Measurements from ENCODE around the gene CNGA4.
"Not testable (repeated sequence)": the region's sequence is repeated elsewhere in the genome, so short reads cannot be mapped to it uniquely, and the experiment has no call there.

Gene CNGA4

DNA sequence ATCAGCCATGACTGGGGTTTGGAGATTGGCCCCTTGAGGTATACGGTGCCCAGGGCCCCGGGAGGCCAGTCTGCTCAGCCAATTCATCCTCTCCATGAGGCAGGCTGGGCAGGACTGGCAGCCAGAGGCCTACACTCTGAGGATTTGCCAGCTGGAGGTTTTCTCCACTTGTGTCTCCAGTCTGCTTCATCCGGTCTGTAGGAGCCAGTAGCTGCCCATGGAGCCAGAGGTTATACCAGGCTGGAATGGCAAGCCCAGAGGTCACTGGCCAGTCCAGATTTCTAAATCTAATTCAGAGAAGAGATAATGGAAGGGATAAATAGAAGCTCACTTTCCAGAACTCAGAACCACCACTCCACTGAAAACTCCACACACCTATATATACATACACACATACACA is 14.5 kb upstream of the CNGA4 start:
- FAIRE-seq (no peak), DNase-seq (ENCODE audit: low spot score) (no peak)

GRCh38 chr11:6225024-6225423 is 13.9 kb upstream of the CNGA4 start:
- no peak for FAIRE-seq
- no peak for DNase-seq (ENCODE audit: low spot score)

DNA sequence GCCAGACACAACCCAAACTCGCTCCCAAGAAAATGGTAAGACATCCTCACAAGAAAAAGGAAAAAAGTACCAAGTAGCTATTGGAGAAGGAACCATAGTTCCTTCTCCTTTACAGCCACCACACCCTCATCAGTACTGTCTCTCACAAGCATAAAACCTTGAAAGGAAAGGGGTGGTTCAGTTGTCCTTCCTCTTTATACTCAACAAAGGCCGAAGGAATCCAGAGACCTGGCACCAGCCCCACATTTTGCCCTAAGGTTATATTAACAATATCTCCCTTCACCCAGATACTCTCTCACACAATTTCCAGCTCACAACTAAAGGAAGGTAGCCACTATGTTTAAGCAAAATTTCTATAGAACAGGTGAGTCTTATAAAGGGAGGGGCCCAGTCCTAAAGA is 13.0 kb upstream of the CNGA4 start:
- no peak for DNase-seq (ENCODE audit: low spot score)
- no peak for FAIRE-seq

GRCh38 chr11:6228520-6228919 is 10.4 kb upstream of the CNGA4 start:
- FAIRE-seq = no peak
- DNase-seq (ENCODE audit: low spot score) = no peak

DNA sequence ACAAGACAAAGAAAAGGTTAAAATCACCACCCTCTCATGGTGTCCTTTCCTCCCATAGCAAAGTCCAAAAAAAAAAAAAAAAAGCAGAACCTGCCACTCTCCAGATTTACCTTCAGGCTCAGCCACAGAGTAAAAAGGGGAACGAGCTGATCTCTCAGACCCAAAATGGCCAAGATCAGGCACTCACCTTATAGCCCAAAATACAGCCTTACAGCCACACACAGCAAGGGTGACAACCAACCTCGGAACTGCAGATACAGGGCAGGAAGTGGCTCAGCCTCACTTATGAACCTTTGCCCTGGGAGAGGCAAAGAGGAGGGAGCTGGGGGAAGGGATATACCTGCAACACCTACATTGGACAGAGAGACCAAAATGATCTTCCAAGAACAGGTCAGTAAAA is 9.0 kb upstream of the CNGA4 start:
- DNase-seq (ENCODE audit: low spot score) (no peak), FAIRE-seq (no peak)

DNA sequence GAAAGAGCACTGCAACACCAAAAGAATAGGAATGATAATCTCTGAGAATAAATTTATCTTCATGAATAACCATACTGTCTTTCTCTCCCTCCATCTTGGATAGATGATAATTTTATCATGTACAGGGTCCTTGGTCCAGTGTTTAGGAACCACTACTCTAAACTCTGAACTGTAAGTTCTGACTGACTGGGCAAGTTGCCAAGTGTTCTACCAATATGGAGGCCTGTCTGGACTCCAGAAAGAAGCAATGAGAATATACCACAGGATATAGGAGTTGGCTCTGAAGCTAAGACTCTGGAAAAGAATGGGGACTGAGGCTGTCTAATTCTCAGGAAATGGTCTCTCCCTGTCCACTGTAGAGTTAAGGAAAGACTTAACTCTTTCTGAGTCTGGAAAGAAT is 6.0 kb upstream of the CNGA4 start:
- FAIRE-seq (no peak), DNase-seq (ENCODE audit: low spot score) (no peak)

GRCh38 chr11:6233984-6234386 is 4.9 kb upstream of the CNGA4 start:
- DNase-seq (ENCODE audit: low spot score) (no peak), FAIRE-seq (no peak)

- FAIRE-seq (peak; percentile 96), DNase-seq (ENCODE audit: low spot score) (peak; percentile 98)
Observed at GRCh38 chr11:6234387-6235107, 4.3 kb upstream of the CNGA4 start, which contains the start of gene FHIP1B. TSS of gene FHIP1B (minus strand) at chr11:6234636. CDS start at chr11:6224516, 10,120 bp downstream.

DNA sequence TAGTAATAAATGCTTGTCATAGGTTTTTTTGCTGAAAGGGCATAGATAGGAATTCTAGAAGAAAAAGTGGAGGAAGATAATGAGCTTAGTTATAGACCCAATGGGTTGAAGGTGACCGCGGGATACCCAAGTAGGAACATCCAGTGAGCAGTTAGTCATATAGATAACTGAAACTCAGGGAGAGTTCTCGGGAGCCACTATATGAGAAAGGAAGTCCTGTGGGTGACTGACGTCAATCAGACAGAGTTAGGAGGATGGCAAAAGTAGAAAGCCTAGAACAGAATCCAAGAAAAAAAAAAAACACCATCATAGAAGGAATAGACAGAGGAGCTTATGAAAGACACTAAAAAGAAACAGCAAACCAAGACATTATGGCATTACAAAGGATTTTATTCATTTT is 1.6 kb upstream of the CNGA4 start:
- DNase-seq (ENCODE audit: low spot score) = no peak

GRCh38 chr11:6237761-6238302 is 1.1 kb upstream of the CNGA4 start:
- no peak for FAIRE-seq
- DNase-seq (ENCODE audit: low spot score) = no peak

More for the DNA sequence above, 1.6 kb upstream of the CNGA4 start:
- no peak for FAIRE-seq

GRCh38 chr11:6240139-6240538 is 1.2 kb downstream of the CNGA4 start:
- FAIRE-seq (no peak), DNase-seq (ENCODE audit: low spot score) (no peak)

DNA sequence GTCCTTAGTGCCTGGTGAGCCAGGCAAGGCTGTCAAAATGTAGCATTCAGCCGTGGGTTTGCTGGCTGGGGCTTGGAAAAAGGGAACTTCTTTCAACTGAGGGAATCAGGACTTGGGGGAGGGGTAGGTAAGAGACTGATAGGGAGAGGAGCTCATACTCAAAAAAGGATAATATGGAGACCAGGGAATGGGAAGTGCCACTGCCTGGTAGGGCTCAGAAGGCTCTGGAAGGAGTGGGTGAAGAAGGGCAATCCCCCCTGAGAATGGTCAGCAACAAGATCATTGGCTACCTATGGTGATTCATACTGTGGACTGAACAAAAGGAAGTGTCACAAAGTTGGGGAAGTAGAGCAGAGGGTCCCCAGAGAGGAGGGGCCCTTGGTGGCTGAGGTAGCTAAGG is 1.9 kb downstream of the CNGA4 start:
- FAIRE-seq (no peak), DNase-seq (ENCODE audit: low spot score) (no peak)

DNA sequence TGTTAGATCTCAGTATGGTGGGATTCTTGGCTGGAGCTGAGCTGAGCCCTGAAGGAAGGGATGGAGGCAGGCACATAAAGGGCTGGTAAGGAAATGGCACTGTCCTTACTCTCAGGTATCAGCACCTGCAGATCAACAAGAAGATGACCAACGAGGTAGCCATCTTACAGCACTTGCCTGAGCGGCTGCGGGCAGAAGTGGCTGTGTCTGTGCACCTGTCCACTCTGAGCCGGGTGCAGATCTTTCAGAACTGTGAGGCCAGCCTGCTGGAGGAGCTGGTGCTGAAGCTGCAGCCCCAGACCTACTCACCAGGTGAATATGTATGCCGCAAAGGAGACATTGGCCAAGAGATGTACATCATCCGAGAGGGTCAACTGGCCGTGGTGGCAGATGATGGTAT is 2.4 kb downstream of the CNGA4 start:
- no peak for FAIRE-seq
- no peak for DNase-seq (ENCODE audit: low spot score)

DNA sequence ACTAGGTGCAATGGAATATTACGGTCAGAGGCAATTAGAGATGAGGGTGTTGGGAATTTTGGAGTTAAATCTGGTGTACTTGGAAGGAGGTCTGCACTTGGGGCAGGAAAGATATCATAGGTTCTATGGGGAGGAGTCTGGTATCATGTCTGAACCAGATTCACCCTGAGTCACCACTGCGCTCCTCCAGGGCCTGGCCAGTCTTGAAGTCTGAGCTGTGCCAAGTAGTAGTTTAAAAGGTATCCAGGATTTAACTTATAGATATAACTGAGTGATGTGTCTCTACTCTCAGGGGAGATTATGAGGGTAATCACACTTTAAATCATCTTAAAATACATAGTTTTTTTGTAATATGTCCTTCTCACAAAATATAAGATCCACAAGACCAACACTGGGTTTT is 6.6 kb downstream of the CNGA4 start:
- FAIRE-seq (no peak), DNase-seq (ENCODE audit: low spot score) (no peak)

DNA sequence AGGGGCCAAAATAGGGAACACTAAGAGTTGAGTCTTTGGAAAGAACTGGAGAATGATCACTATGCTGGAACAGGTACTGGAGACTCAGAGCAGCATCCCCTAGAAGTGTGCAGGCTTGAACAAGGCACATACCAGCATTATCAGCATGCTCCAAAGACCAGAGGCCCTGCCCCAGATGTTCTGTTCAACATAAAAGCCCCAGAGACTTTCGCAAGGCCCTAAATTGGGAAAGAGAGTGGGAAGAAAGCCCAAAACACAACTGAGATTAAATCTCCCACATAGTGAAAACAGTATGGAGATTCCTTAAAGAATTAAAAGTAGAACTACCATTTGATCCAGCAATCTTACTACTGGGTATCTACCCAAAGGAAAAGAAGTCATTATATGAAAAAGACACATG is 9.4 kb downstream of the CNGA4 start:
- FAIRE-seq (no peak), DNase-seq (ENCODE audit: low spot score) (no peak)

DNA sequence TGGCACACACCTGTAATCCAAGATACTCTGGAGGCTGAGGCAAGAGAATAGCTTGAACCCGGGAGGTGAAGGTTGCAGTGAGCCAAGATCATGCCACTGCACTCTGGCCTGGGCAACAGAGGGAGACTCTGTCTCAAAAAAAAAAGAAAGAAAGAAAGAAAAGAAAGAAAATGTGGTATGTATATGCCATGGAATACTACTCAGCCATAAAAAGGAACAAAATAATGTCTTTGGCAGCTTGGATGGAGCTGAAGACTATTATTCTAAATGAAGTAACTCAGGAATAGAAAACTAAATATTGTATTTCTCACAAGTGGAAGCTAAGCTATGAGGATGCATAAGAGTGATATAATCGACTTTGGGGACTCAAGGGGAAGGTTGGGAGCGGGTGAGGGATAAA is 10.0 kb downstream of the CNGA4 start:
- FAIRE-seq; DNase-seq (ENCODE audit: low spot score): not testable (repeated sequence)

- FAIRE-seq (no peak), DNase-seq (ENCODE audit: low spot score) (peak; percentile 61)
Observed at GRCh38 chr11:6249770-6250555, 11.1 kb downstream of the CNGA4 start.

GRCh38 chr11:6251120-6251733 is 12.3 kb downstream of the CNGA4 start:
- peak; percentile 75 for DNase-seq (ENCODE audit: low spot score)

GRCh38 chr11:6251990-6252473 is 13.1 kb downstream of the CNGA4 start:
- no peak for DNase-seq (ENCODE audit: low spot score)
- FAIRE-seq = no peak

More at GRCh38 chr11:6251120-6251733, 12.3 kb downstream of the CNGA4 start:
- FAIRE-seq = peak; percentile 30

- FAIRE-seq = no peak
- no peak for DNase-seq (ENCODE audit: low spot score)
Observed at GRCh38 chr11:6253197-6253596, 14.3 kb downstream of the CNGA4 start.

GRCh38 chr11:6258141-6258540 is 19.3 kb downstream of the CNGA4 start:
- DNase-seq (ENCODE audit: low spot score) (no peak), FAIRE-seq (no peak)

GRCh38 chr11:6258571-6259081 is 19.7 kb downstream of the CNGA4 start:
- FAIRE-seq (no peak), DNase-seq (ENCODE audit: low spot score) (no peak)
